Natural killer cell (primary cell): Measurements from ENCODE around the gene OSBP2. TPM values are rescaled to one million over a fixed set of nuclear protein-coding genes. Genes with fewer than 3 reads are reported as not detected.
A peak's percentile ranks its signal among the peaks of the same experiment; 100 is the strongest.

Source experiments
- ATAC-seq, 3 donors: fragments of 150-1000 bp in 2 of 3; fragments of 200-7000 bp in 1 of 3; cut with Tn5 transposase; 1 replicate in 1 of 3; 2 replicates in 2 of 3; pipeline ENCODE4 v1.10.0; 2021; ENCODE audit warnings: mild to moderate bottlenecking in 2 of 3, moderate library complexity in 2 of 3
- DNase-seq, 2 donors: peaks; one replicate each; pipeline versions ENCODE4 v3.0.0 to v3.0.0-alpha.2; 2013 to 2021; ENCODE audit warnings: mixed read lengths in 1 of 2
- H3K27ac ChIP-seq: one replicate; pipeline ENCODE4 v1.5.1; 2013; ENCODE audit warnings: mild to moderate bottlenecking, low read length
- H3K27me3 ChIP-seq: one replicate; pipeline ENCODE4 v1.6.1; 2013; ENCODE audit warnings: low read length; ENCODE audit not compliant: control insufficient read depth, insufficient read depth
- H3K36me3 ChIP-seq: one replicate; pipeline ENCODE4 v1.6.1; 2013; ENCODE audit warnings: low read length; ENCODE audit not compliant: control insufficient read depth, insufficient read depth
- H3K4me1 ChIP-seq: one replicate; pipeline ENCODE4 v1.6.1; 2013; ENCODE audit warnings: low read length; ENCODE audit not compliant: control insufficient read depth, insufficient read depth
- H3K4me3 ChIP-seq: one replicate; pipeline ENCODE4 v1.5.1; 2013; ENCODE audit warnings: low read length
- H3K9me3 ChIP-seq: one replicate; pipeline ENCODE4 v1.6.1; 2013; ENCODE audit warnings: low read length; ENCODE audit not compliant: control insufficient read depth, insufficient read depth
- H3K27ac Mint-ChIP-seq, 2 donors: one replicate each; pipeline ENCODE4 v1.8.0; 2022; ENCODE audit warnings: mild to moderate bottlenecking in 2 of 2, mixed read lengths in 2 of 2, moderate library complexity in 1 of 2
- H3K27me3 Mint-ChIP-seq, 2 donors: one replicate each; pipeline ENCODE4 v1.8.0; 2022; ENCODE audit warnings: low read depth in 2 of 2, mixed read lengths in 2 of 2
- H3K36me3 Mint-ChIP-seq: one replicate; pipeline ENCODE4 v1.8.0; 2022; ENCODE audit warnings: mixed read lengths
- H3K4me1 Mint-ChIP-seq, 2 donors: one replicate each; pipeline ENCODE4 v1.8.0; 2022; ENCODE audit warnings: mixed read lengths in 2 of 2
- H3K4me3 Mint-ChIP-seq: one replicate; pipeline ENCODE4 v1.8.0; 2022; ENCODE audit warnings: mild to moderate bottlenecking, moderate library complexity, mixed read lengths
- H3K9me3 Mint-ChIP-seq, 2 donors: one replicate each; pipeline ENCODE4 v1.8.0; 2022; ENCODE audit warnings: mixed read lengths in 2 of 2
- CTCF ChIP-seq: fragments of 200-600 bp; IDR thresholded peaks from one replicate; pipeline ENCODE4 v1.8.0; 2022; ENCODE audit warnings: antibody characterized with exemption
- WGBS: methylation state at CpG from one replicate; pipeline ENCODE4 v1.1.7; 2013; ENCODE audit warnings: missing lambda C conversion rate; ENCODE audit not compliant: insufficient coverage; 5-methylcytosine and 5-hydroxymethylcytosine counted together
- intact Hi-C: fragments of 100-400 bp; cut with micrococcal nuclease; formaldehyde crosslinking; loops from one replicate; pipeline ENCODE4 v1.14.2; 2022
- total RNA-seq, 4 donors: library from RNA; stranded (reverse); fragments of 120-200 nt in 1 of 4; gene quantifications; one replicate each; pipeline versions ENCODE4 v1.2.3 to v1.2.4, GENCODE V29; 2013 to 2022

The OSBP2 gene
- total RNA-seq, 3 donors from 2014 or later (not counting 1 experiment from before 2014, with no cell fraction given), result 0.65 to 1.2 (median 0.79) TPM

GRCh38 chr22:30695351-30695851 is 727 bp downstream of the OSBP2 start:
- no peak for DNase-seq
- Histone ChIP-seq H3K27ac (no peak overlapping the region), H3K9me3 (no peaks in the 10 kb centered on the region), H3K4me1 (peaks cover 13% of the 10 kb centered on the region), H3K27me3 (no peaks in the 10 kb centered on the region), H3K36me3 (no peaks in the 10 kb centered on the region), H3K4me3 (peak overlapping the region; percentile 25)
- 87% methylated on average over 15 of the region's 15 CpGs for WGBS
- TF ChIP-seq CTCF, result no peak
- Mint-ChIP-seq H3K36me3 (no peaks in the 10 kb centered on the region), H3K27me3 (peaks cover 15 to 34% of the 10 kb centered on the region in 2 donors), H3K9me3 (no peaks in the 10 kb centered on the region), H3K4me3 (peak overlapping the region; percentile 79), H3K4me1 (no peaks in the 10 kb centered on the region), H3K27ac (no peak overlapping the region)
- ATAC-seq, result no peak
- intact Hi-C loops, result no loop called here

- H3K4me1 ChIP-seq, result peaks cover 13% of the 10 kb centered on the region
- Mint-ChIP-seq H3K27ac (no peak overlapping the region), H3K27me3 (peaks cover 15 to 34% of the 10 kb centered on the region in 2 donors), H3K4me3 (peak overlapping the region; percentile 79), H3K36me3 (no peaks in the 10 kb centered on the region), H3K4me1 (no peaks in the 10 kb centered on the region), H3K9me3 (no peaks in the 10 kb centered on the region)
- intact Hi-C loops, result no loop called here
- no peak for TF ChIP-seq CTCF
- no peak for DNase-seq
- H3K36me3 ChIP-seq, result no peaks in the 10 kb centered on the region
- no peak overlapping the region for H3K4me3 ChIP-seq
- H3K27me3 ChIP-seq, result no peaks in the 10 kb centered on the region
- H3K27ac ChIP-seq, result no peak overlapping the region
- no peaks in the 10 kb centered on the region for H3K9me3 ChIP-seq
- no peak for ATAC-seq
- 91% methylated on average over 7 of the region's 7 CpGs for WGBS
Observed at GRCh38 chr22:30695871-30696655, 1.4 kb downstream of the OSBP2 start.

GRCh38 chr22:30697975-30698374 is 3.3 kb downstream of the OSBP2 start:
- H3K27me3 ChIP-seq, result no peaks in the 10 kb centered on the region
- H3K4me1 Mint-ChIP-seq, result no peaks in the 10 kb centered on the region
- H3K36me3 Mint-ChIP-seq, result no peaks in the 10 kb centered on the region
- intact Hi-C loops, result no loop called here
- H3K27ac Mint-ChIP-seq, result no peak overlapping the region
- H3K4me3 Mint-ChIP-seq, result no peak overlapping the region
- H3K9me3 ChIP-seq, result no peaks in the 10 kb centered on the region
- H3K4me1 ChIP-seq, result peaks cover 13% of the 10 kb centered on the region
- WGBS, result 91% methylated on average over 7 of the region's 7 CpGs
- no peak for TF ChIP-seq CTCF
- no peaks in the 10 kb centered on the region for H3K36me3 ChIP-seq
- DNase-seq (no peak), ATAC-seq (no peak)
- peaks cover 7 to 30% of the 10 kb centered on the region in 2 donors for H3K27me3 Mint-ChIP-seq
- H3K4me3 ChIP-seq, result no peak overlapping the region
- no peak overlapping the region for H3K27ac ChIP-seq
- H3K9me3 Mint-ChIP-seq, result no peaks in the 10 kb centered on the region
